ENCODE results near the gene MAP1A.

- TF ChIP-seq, protein P1, sequence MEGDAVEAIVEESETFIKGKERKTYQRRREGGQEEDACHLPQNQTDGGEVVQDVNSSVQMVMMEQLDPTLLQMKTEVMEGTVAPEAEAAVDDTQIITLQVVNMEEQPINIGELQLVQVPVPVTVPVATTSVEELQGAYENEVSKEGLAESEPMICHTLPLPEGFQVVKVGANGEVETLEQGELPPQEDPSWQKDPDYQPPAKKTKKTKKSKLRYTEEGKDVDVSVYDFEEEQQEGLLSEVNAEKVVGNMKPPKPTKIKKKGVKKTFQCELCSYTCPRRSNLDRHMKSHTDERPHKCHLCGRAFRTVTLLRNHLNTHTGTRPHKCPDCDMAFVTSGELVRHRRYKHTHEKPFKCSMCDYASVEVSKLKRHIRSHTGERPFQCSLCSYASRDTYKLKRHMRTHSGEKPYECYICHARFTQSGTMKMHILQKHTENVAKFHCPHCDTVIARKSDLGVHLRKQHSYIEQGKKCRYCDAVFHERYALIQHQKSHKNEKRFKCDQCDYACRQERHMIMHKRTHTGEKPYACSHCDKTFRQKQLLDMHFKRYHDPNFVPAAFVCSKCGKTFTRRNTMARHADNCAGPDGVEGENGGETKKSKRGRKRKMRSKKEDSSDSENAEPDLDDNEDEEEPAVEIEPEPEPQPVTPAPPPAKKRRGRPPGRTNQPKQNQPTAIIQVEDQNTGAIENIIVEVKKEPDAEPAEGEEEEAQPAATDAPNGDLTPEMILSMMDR (IDR thresholded peaks at IDR 0.05; ENCODE audit: low read length) = peak; percentile 28
- no peak for TF ChIP-seq EZH2phosphoT487 (IDR thresholded peaks at IDR 0.05; ENCODE audit: low read length)
Measured at GRCh38 chr15:43524254-43524845, 6.9 kb downstream of the MAP1A start.
